ENCODE results near the gene LBHD2. TPM values are rescaled to one million over a fixed set of nuclear protein-coding genes. Genes with fewer than 3 reads are reported as not detected.

LBHD2 gene
- total and polyA plus RNA-seq, 2 of the 13 experiments (the other 11 are each of a cell fraction or from before 2014, with no cell fraction given) = 0.67 to 1.00 TPM

DNA sequence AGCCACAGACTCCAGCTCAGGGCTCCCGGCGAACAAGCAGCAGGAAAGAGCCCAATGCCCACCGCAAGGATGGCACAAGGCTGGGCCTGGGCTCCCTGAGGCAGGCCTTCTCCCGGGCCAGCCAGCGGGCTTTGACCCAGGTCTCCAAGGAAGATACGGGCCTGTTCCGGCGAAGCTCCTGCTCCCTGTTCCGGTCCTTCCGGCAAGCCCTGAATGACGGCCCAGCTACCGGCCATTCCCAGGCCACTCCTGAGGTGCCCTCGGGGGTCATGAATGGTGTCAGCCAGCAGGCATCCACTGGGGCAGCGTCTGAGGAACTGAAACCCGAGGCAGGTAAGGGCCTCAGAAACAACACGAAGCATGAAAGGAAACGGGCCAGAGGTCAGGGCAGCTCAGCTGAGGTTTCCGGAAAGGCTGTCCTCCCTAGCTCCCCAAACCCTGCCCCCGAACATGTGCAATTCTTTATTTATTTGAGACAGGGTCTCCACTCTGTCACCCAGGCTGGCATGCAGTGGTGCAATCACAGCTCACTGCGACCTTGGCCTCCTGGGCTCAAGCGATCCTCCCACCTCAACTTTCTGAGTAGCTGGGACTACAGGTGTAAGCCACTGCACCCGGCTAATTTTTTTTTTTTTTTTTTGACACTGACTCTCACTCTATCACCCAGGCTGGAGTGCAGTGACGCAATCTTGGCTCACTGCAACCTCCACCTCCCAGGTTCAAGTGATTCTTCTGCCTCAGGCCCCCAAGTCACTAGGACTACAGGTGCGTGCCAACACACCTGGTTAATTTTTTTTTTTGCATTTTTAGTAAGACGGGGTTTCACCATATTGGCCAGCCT lies 16.5 kb downstream of the LBHD2 start (continued):
- TF ChIP-seq SOX13 (IDR thresholded peaks at IDR 0.05) = peak; percentile 67; the same call in 1 of the 2 replicates
- TF ChIP-seq SOX13 (CRISPR knock-in tag; conservative IDR thresholded peaks at IDR 0.05 in 1 of 2, IDR thresholded peaks at IDR 0.05 in 1 of 2) = peak in 1 of 2 experiments; percentile 80; a peak in 2 of 4 replicates
- TF ChIP-seq, protein P1, sequence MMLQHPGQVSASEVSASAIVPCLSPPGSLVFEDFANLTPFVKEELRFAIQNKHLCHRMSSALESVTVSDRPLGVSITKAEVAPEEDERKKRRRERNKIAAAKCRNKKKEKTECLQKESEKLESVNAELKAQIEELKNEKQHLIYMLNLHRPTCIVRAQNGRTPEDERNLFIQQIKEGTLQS (CRISPR knock-in tag; IDR thresholded peaks at IDR 0.05) = peak; percentile 84
- TF ChIP-seq RBAK (CRISPR knock-in tag; IDR thresholded peaks at IDR 0.05) = no peak
- TF ChIP-seq ZNF292 (CRISPR knock-in tag; IDR thresholded peaks at IDR 0.05; ENCODE audit: borderline replicate concordance, low read depth) = peak; percentile 65; the same call in 1 of the 2 replicates
- no peak for TF ChIP-seq FOXA1 (IDR thresholded peaks at IDR 0.05)
- TF ChIP-seq FOXA1 (CRISPR knock-in tag; IDR thresholded peaks at IDR 0.05) = peak; percentile 79
- TF ChIP-seq KDM6A (CRISPR knock-in tag; IDR thresholded peaks at IDR 0.05; ENCODE audit: low read depth) = peak; percentile 87
- peak; percentile 87; the same call in 1 of the 2 replicates for TF ChIP-seq ZSCAN29 (CRISPR knock-in tag; conservative IDR thresholded peaks at IDR 0.05)
- TF ChIP-seq, protein P2, sequence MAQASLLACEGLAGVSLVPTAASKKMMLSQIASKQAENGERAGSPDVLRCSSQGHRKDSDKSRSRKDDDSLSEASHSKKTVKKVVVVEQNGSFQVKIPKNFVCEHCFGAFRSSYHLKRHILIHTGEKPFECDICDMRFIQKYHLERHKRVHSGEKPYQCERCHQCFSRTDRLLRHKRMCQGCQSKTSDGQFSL (CRISPR knock-in tag; IDR thresholded peaks at IDR 0.05) = peak; percentile 66; the same call in 1 of the 2 replicates
- TF ChIP-seq PHF8 (CRISPR knock-in tag; IDR thresholded peaks at IDR 0.05) = peak; percentile 51; the same call in 1 of the 2 replicates
- peak; percentile 65; the same call in 1 of the 2 replicates for TF ChIP-seq YEATS4 (CRISPR knock-in tag; IDR thresholded peaks at IDR 0.05; ENCODE audit: borderline replicate concordance)
- no peak for TF ChIP-seq KLF12 (CRISPR knock-in tag; IDR thresholded peaks at IDR 0.05; ENCODE audit: borderline replicate concordance)
- no peak for TF ChIP-seq ZNF768 (CRISPR knock-in tag; IDR thresholded peaks at IDR 0.05)
- TF ChIP-seq, protein P3, sequence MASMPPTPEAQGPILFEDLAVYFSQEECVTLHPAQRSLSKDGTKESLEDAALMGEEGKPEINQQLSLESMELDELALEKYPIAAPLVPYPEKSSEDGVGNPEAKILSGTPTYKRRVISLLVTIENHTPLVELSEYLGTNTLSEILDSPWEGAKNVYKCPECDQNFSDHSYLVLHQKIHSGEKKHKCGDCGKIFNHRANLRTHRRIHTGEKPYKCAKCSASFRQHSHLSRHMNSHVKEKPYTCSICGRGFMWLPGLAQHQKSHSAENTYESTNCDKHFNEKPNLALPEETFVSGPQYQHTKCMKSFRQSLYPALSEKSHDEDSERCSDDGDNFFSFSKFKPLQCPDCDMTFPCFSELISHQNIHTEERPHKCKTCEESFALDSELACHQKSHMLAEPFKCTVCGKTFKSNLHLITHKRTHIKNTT (CRISPR knock-in tag; IDR thresholded peaks at IDR 0.05) = no peak
- TF ChIP-seq, protein P4, sequence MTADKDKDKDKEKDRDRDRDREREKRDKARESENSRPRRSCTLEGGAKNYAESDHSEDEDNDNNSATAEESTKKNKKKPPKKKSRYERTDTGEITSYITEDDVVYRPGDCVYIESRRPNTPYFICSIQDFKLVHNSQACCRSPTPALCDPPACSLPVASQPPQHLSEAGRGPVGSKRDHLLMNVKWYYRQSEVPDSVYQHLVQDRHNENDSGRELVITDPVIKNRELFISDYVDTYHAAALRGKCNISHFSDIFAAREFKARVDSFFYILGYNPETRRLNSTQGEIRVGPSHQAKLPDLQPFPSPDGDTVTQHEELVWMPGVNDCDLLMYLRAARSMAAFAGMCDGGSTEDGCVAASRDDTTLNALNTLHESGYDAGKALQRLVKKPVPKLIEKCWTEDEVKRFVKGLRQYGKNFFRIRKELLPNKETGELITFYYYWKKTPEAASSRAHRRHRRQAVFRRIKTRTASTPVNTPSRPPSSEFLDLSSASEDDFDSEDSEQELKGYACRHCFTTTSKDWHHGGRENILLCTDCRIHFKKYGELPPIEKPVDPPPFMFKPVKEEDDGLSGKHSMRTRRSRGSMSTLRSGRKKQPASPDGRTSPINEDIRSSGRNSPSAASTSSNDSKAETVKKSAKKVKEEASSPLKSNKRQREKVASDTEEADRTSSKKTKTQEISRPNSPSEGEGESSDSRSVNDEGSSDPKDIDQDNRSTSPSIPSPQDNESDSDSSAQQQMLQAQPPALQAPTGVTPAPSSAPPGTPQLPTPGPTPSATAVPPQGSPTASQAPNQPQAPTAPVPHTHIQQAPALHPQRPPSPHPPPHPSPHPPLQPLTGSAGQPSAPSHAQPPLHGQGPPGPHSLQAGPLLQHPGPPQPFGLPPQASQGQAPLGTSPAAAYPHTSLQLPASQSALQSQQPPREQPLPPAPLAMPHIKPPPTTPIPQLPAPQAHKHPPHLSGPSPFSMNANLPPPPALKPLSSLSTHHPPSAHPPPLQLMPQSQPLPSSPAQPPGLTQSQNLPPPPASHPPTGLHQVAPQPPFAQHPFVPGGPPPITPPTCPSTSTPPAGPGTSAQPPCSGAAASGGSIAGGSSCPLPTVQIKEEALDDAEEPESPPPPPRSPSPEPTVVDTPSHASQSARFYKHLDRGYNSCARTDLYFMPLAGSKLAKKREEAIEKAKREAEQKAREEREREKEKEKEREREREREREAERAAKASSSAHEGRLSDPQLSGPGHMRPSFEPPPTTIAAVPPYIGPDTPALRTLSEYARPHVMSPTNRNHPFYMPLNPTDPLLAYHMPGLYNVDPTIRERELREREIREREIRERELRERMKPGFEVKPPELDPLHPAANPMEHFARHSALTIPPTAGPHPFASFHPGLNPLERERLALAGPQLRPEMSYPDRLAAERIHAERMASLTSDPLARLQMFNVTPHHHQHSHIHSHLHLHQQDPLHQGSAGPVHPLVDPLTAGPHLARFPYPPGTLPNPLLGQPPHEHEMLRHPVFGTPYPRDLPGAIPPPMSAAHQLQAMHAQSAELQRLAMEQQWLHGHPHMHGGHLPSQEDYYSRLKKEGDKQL (CRISPR knock-in tag; IDR thresholded peaks at IDR 0.05; ENCODE audit: low read depth) = peak; percentile 70
- TF ChIP-seq LCORL (IDR thresholded peaks at IDR 0.05) = no peak; the same call in 1 of the 2 replicates
- peak; percentile 95 for TF ChIP-seq LCORL (CRISPR knock-in tag; IDR thresholded peaks at IDR 0.05)
- TF ChIP-seq CREM (IDR thresholded peaks at IDR 0.05) = peak; percentile 75; the same call in 1 of the 2 replicates
- no peak for TF ChIP-seq CREM (CRISPR knock-in tag; IDR thresholded peaks at IDR 0.05)
- no peak for TF ChIP-seq ZZZ3 (CRISPR knock-in tag; IDR thresholded peaks at IDR 0.05; ENCODE audit: borderline replicate concordance)
- TF ChIP-seq SP4 (CRISPR knock-in tag; IDR thresholded peaks at IDR 0.05) = peak; percentile 38; the same call in 1 of the 2 replicates
- TF ChIP-seq ETV6 (CRISPR knock-in tag; conservative IDR thresholded peaks at IDR 0.05) = peak; percentile 41
- no peak; the same call in 1 of the 2 replicates for TF ChIP-seq TP53 (CRISPR knock-in tag; conservative IDR thresholded peaks at IDR 0.05)
- TF ChIP-seq TGIF2 (CRISPR knock-in tag; IDR thresholded peaks at IDR 0.05) = peak; percentile 89
